GM12878 (cell line): Measurements from ENCODE around the gene CHID1. TPM values are rescaled to one million over a fixed set of nuclear protein-coding genes. Genes with fewer than 3 reads are reported as not detected.

Source experiments
- ATAC-seq: fragments of 200-7000 bp; cut with Tn5 transposase; 3 replicates; pipeline ENCODE4 v1.9.1; 2020; ENCODE audit warnings: mild to moderate bottlenecking, moderate library complexity
- BruUV-seq: library from RNA; stranded (reverse); fragments of 400-500 nt; replicated peaks from 2 replicates; lab custom pipeline; 2021; lab: Mats Ljungman, UMichigan
- CTCF ChIA-PET: fragments of 300-600 bp; sonication (Branson Sonifier 250); formaldehyde crosslinking; extraction: SDS; loops from one replicate; lab custom pipeline; 2021; ENCODE audit warnings: inconsistent platforms; lab: Yijun Ruan, JAX
- POLR2A ChIA-PET: fragments of 350-600 bp; formaldehyde crosslinking; extraction: SDS; loops from one replicate; lab custom pipeline; 2021; ENCODE audit warnings: inconsistent platforms; lab: Charles Lee
- RAD21 ChIA-PET: fragments of 300-600 bp; sonication (Branson Sonifier 250); formaldehyde crosslinking; loops from one replicate; lab custom pipeline; 2023; ENCODE audit warnings: antibody characterized with exemption; ENCODE audit not compliant: unreplicated experiment; lab: Charles Lee
- SMC1A ChIA-PET: fragments of 300-600 bp; sonication (Branson Sonifier 250); formaldehyde crosslinking; loops from one replicate; lab custom pipeline; 2023; ENCODE audit not compliant: unreplicated experiment, uncharacterized antibody; lab: Charles Lee
- DNase-seq: peaks from one replicate; pipeline ENCODE4 v3.0.0-alpha.2; 2011; ENCODE audit warnings: low read depth, low spot score
- FAIRE-seq: peaks from 3 replicates; lab custom pipeline; 2011; peaks lifted over from hg19 to GRCh38; lab: Jason Lieb, UNC
- H2AFZ ChIP-seq: 2 replicates; pipeline ENCODE4 v1.6.0; 2011; ENCODE audit warnings: low read depth, low read length, control low read depth; ENCODE audit not compliant: control insufficient read depth
- H3K27ac ChIP-seq: 2 replicates; pipeline ENCODE4 v1.5.1; 2011; ENCODE audit warnings: control low read depth; ENCODE audit not compliant: control insufficient read depth, insufficient read depth
- H3K27me3 ChIP-seq, 2 experiments: replicated peaks in 1 of 2; 2 replicates each; pipeline versions ENCODE4 v1.6.0 to v1.6.1; 2011; ENCODE audit warnings: low read length in 1 of 2; ENCODE audit not compliant: control insufficient read depth in 2 of 2, insufficient read depth in 2 of 2
- H3K36me3 ChIP-seq, 2 experiments: 2 replicates each; pipeline ENCODE4 v1.5.1; 2011; ENCODE audit warnings: low read length in 1 of 2; ENCODE audit not compliant: control insufficient read depth in 2 of 2, insufficient read depth in 2 of 2
- H3K4me1 ChIP-seq: 2 replicates; pipeline ENCODE4 v1.6.1; 2011; ENCODE audit warnings: mild to moderate bottlenecking, low read length, moderate library complexity, mixed read lengths; ENCODE audit not compliant: control insufficient read depth, insufficient read depth
- H3K4me2 ChIP-seq: 2 replicates; pipeline ENCODE4 v1.6.0; 2011; ENCODE audit warnings: control low read depth; ENCODE audit not compliant: control insufficient read depth, insufficient read depth
- H3K4me3 ChIP-seq: fragments of 200-600 bp; sonication (generic); 2 replicates; pipeline ENCODE4 v1.5.1; 2016
- H3K79me2 ChIP-seq: 2 replicates; pipeline ENCODE4 v1.6.0; 2011; ENCODE audit warnings: low read length; ENCODE audit not compliant: control insufficient read depth, insufficient read depth
- H3K9ac ChIP-seq: 2 replicates; pipeline ENCODE4 v1.8.0; 2011; ENCODE audit warnings: low read length, control low read depth, mixed read lengths; ENCODE audit not compliant: control insufficient read depth, insufficient read depth
- H3K9me3 ChIP-seq: replicated peaks from 3 replicates; pipeline ENCODE4 v1.5.1; 2011; ENCODE audit warnings: mild to moderate bottlenecking, low read length; ENCODE audit not compliant: control insufficient read depth, insufficient read depth
- H4K20me1 ChIP-seq: 2 replicates; pipeline ENCODE4 v1.6.0; 2011; ENCODE audit not compliant: control insufficient read depth, insufficient read depth
- BCLAF1 ChIP-seq: fragments of 450-650 bp; IDR thresholded peaks from 2 replicates; pipeline ENCODE4 v1.6.1; 2017; ENCODE audit warnings: antibody characterized with exemption, mild to moderate bottlenecking, moderate library complexity
- CBX3 ChIP-seq: fragments of 200-600 bp; sonication (generic); IDR thresholded peaks from 2 replicates; pipeline ENCODE4 v1.6.1; 2016; ENCODE audit warnings: low read depth, borderline replicate concordance
- CHD4 ChIP-seq: fragments of 200-600 bp; sonication (generic); IDR thresholded peaks from 2 replicates; pipeline ENCODE4 v1.6.1; 2016; ENCODE audit warnings: mild to moderate bottlenecking
- CTCF ChIP-seq, 3 experiments: IDR thresholded peaks in 2 of 3; conservative IDR thresholded peaks in 1 of 3; 2 replicates each; pipeline ENCODE4 v1.5.1; 2011; ENCODE audit warnings: low read depth in 3 of 3, low read length in 3 of 3, mild to moderate bottlenecking in 3 of 3, control low read depth in 2 of 3, moderate library complexity in 2 of 3, inconsistent platforms in 1 of 3, mixed read lengths in 1 of 3; ENCODE audit not compliant: control insufficient read depth in 2 of 3, insufficient read depth in 1 of 3; ENCODE audit errors: extremely low read depth in 1 of 3
- HDAC6 ChIP-seq: fragments of 200-600 bp; sonication (generic); IDR thresholded peaks from one replicate; pipeline ENCODE4 v1.8.0; 2017; ENCODE audit warnings: antibody characterized with exemption; ENCODE audit not compliant: unreplicated experiment
- KAT2A ChIP-seq: conservative IDR thresholded peaks from 2 replicates; pipeline ENCODE4 v1.6.1; 2011; ENCODE audit warnings: low read depth, low read length; ENCODE audit not compliant: control insufficient read depth
- PAX5 ChIP-seq: IDR thresholded peaks from 2 replicates; pipeline ENCODE4 v1.6.1; 2011; ENCODE audit warnings: low read depth, low read length, borderline replicate concordance
- PAX8 ChIP-seq: fragments of 450-650 bp; IDR thresholded peaks from 2 replicates; pipeline ENCODE4 v1.6.1; 2017; ENCODE audit warnings: mild to moderate bottlenecking, moderate library complexity
- POLR2A ChIP-seq: IDR thresholded peaks from 2 replicates; pipeline ENCODE4 v1.6.1; 2011; ENCODE audit warnings: low read depth, mild to moderate bottlenecking, low read length
- POLR2AphosphoS5 ChIP-seq: IDR thresholded peaks from 2 replicates; pipeline ENCODE4 v1.6.1; 2011; ENCODE audit warnings: mild to moderate bottlenecking, low read length, inconsistent platforms
- SRF ChIP-seq, 2 experiments: IDR thresholded peaks; 2 replicates each; pipeline ENCODE4 v1.6.1; 2011; ENCODE audit warnings: low read depth in 2 of 2, low read length in 2 of 2, mild to moderate bottlenecking in 1 of 2, moderate library complexity in 1 of 2
- YBX1 ChIP-seq: fragments of 450-650 bp; IDR thresholded peaks from 2 replicates; pipeline ENCODE4 v1.6.1; 2016; ENCODE audit warnings: antibody characterized with exemption
- WGBS: methylation state at CpG from one replicate; pipeline ENCODE4 v1.1.6; 2016; ENCODE audit warnings: low lambda C conversion rate; ENCODE audit not compliant: insufficient replicate concordance, insufficient coverage; ENCODE audit errors: missing lambda C conversion rate; 5-methylcytosine and 5-hydroxymethylcytosine counted together
- in situ Hi-C: fragments of 300-500 bp; cut with MboI; formaldehyde crosslinking; loops from 9 replicates; pipeline ENCODE4 v1.14.3; 2018; ENCODE audit warnings: mixed read lengths
- intact Hi-C: fragments of 100-400 bp; cut with micrococcal nuclease; formaldehyde crosslinking; loops from one replicate; pipeline ENCODE4 v1.14.2; 2022; ENCODE audit not compliant: unreplicated experiment
- polyA plus RNA-seq, 11 experiments: library from polyadenylated mRNA; depleted of rRNA in 4 of 11; unstranded in 6 of 11; stranded (reverse) in 5 of 11; fragments of >200 nt; fragmentation: Nextera tagmentation in 4 of 11; fragmentation: Illumina TruSeq in 1 of 11; extraction: Ambion mirVana in 4 of 11; extraction: Trizol in 1 of 11; gene quantifications; 1 replicate in 1 of 11; 2 replicates in 10 of 11; pipeline versions ENCODE4 v1.2.1 to v1.2.3, GENCODE V29; 2011 to 2016; ENCODE audit warnings: inconsistent platforms in 2 of 11, missing spikeins in 2 of 11, low read depth in 1 of 11
- total RNA-seq, 4 experiments: library from RNA; depleted of rRNA in 3 of 4; stranded (reverse); fragments of >200 nt in 3 of 4; fragmentation: Illumina TruSeq in 1 of 4; extraction: Trizol in 1 of 4; gene quantifications; 2 replicates each; pipeline versions ENCODE4 v1.2.1 to v1.2.3, GENCODE V29; 2013 to 2021

Gene CHID1
- total and polyA plus RNA-seq, 10 of the 15 experiments (the other 5 are each of a cell fraction or from before 2014, with no cell fraction given): 4.8 to 75.2 (median 30.1) TPM

GRCh38 chr11:838441-839279, 72.0 kb downstream of the CHID1 start:
- H3K79me2 ChIP-seq: peaks cover 20% of the 10 kb centered on the region
- no peaks in the 10 kb centered on the region for H3K27me3 ChIP-seq
- no peak for ATAC-seq
- H3K36me3 ChIP-seq: peaks cover 0 to 25% of the 10 kb centered on the region in 2 experiments; a peak in 2 of 4 replicates
- WGBS: 90% methylated on average over 17 of the region's 17 CpGs
- TF ChIP-seq CHD4 (no peak), CTCF (IDR thresholded peaks at IDR 0.05 in 2 of 3, conservative IDR thresholded peaks at IDR 0.05 in 1 of 3; ENCODE audit: control insufficient read depth in 2 of 3, extremely low read depth in 1 of 3, insufficient read depth in 1 of 3, low read depth in 3 of 3, low read length in 3 of 3) (0 out of 6 replicates have a peak, but pooled peaks of 1 of the 3 experiments have one; percentile 17)
- TF ChIP-seq, all 136 proteins: peak for 1
- no peak overlapping the region for H3K9ac ChIP-seq
- FAIRE-seq (no peak), DNase-seq (no peak)
- H3K9me3 ChIP-seq: no peaks in the 10 kb centered on the region
- intact Hi-C loops: no loop called here
- CTCF ChIA-PET: no interaction called here
- no TSS peak for BruUV-seq
- H3K4me1 ChIP-seq: peaks cover 11% of the 10 kb centered on the region
- H3K27ac ChIP-seq: no peak overlapping the region
- RAD21 ChIA-PET: no interaction called here
- H2AFZ ChIP-seq: no peak overlapping the region
- SMC1A ChIA-PET: no interaction called here
- in situ Hi-C loops: no loop called here
- POLR2A ChIA-PET: interaction anchor here (0.5 to 0.7 kb wide), 2 partner anchors 7 to 683 kb away, joined by 3 to 7 read pairs; no protein-coding TSS in a partner anchor
- H4K20me1 ChIP-seq: no peaks in the 10 kb centered on the region; the same call in 1 of the 2 replicates
- H3K4me2 ChIP-seq: no peak overlapping the region
- H3K4me3 ChIP-seq: no peak overlapping the region

- peaks cover 0 to 25% of the 10 kb centered on the region in 2 experiments; a peak in 2 of 4 replicates for H3K36me3 ChIP-seq
- no peak for ATAC-seq
- no peak overlapping the region for H3K9ac ChIP-seq
- H3K27me3 ChIP-seq: no peaks in the 10 kb centered on the region
- ChIA-PET SMC1A (no interaction called here), POLR2A (interaction anchor here (0.5 kb wide), 1 partner anchor 8 kb away, joined by 7 read pairs; no protein-coding TSS in a partner anchor), CTCF (no interaction called here), RAD21 (no interaction called here)
- peaks cover 20% of the 10 kb centered on the region for H3K79me2 ChIP-seq
- no TSS peak for BruUV-seq
- no peak overlapping the region for H3K27ac ChIP-seq
- intact Hi-C loops (no loop called here), in situ Hi-C loops (no loop called here)
- H3K4me2 ChIP-seq: no peak overlapping the region
- no peaks in the 10 kb centered on the region for H3K9me3 ChIP-seq
- no peak overlapping the region for H2AFZ ChIP-seq
- DNase-seq: no peak
- WGBS: 85% methylated on average over 8 of the region's 8 CpGs
- FAIRE-seq: no peak
- no peak overlapping the region for H3K4me3 ChIP-seq
- H4K20me1 ChIP-seq: no peaks in the 10 kb centered on the region; the same call in 1 of the 2 replicates
- H3K4me1 ChIP-seq: peaks cover 13% of the 10 kb centered on the region
- TF ChIP-seq POLR2AphosphoS5 (peak; percentile 59; the same call in 1 of the 2 replicates), POLR2A (peak; percentile 34), HDAC6 (no peak), BCLAF1 (no peak), KAT2A (no peak), PAX5 (no peak), YBX1 (no peak), SRF (IDR thresholded peaks at IDR 0.05; ENCODE audit: low read depth in 2 of 2, low read length in 2 of 2) (no peak), PAX8 (no peak), CBX3 (no peak)
These were observed 72.7 kb downstream of the CHID1 start for GRCh38 chr11:837990-838307.
